MCF 10A (cell line): ENCODE measurements around the gene ANXA9. TPM values are rescaled to one million over a fixed set of nuclear protein-coding genes. Genes with fewer than 3 reads are reported as not detected.

Source experiments
- BruUV-seq: library from RNA; stranded (reverse); fragments of 400-500 nt; replicated peaks from 2 replicates; lab custom pipeline; 2021; lab: Mats Ljungman, UMichigan
- CTCF ChIA-PET: fragments of 300-600 bp; sonication (Branson Sonifier 250); formaldehyde crosslinking; extraction: SDS; loops from one replicate; lab custom pipeline; 2021; ENCODE audit warnings: antibody characterized with exemption, inconsistent platforms; lab: Yijun Ruan, JAX
- POLR2A ChIA-PET: fragments of 300-600, 350-650 bp; sonication (Branson Sonifier 250); formaldehyde crosslinking; extraction: SDS; loops from one replicate; lab custom pipeline; 2020; ENCODE audit warnings: antibody characterized with exemption, inconsistent platforms; lab: Yijun Ruan, JAX
- DNase-seq: peaks from one replicate; pipeline ENCODE4 v3.0.0-alpha.2; 2018; ENCODE audit not compliant: unreplicated experiment
- H3K27ac Mint-ChIP-seq: one replicate; pipeline ENCODE4 v1.8.0; 2022; ENCODE audit warnings: mild to moderate bottlenecking, low read depth, mixed read lengths; ENCODE audit not compliant: unreplicated experiment
- H3K27me3 Mint-ChIP-seq: one replicate; pipeline ENCODE4 v1.8.0; 2022; ENCODE audit warnings: mixed read lengths; ENCODE audit not compliant: insufficient read depth, unreplicated experiment
- H3K36me3 Mint-ChIP-seq: one replicate; pipeline ENCODE4 v1.8.0; 2022; ENCODE audit warnings: mild to moderate bottlenecking, moderate library complexity, mixed read lengths; ENCODE audit not compliant: insufficient read depth, unreplicated experiment
- H3K4me1 Mint-ChIP-seq: one replicate; pipeline ENCODE4 v1.8.0; 2022; ENCODE audit warnings: mixed read lengths; ENCODE audit not compliant: insufficient read depth, unreplicated experiment
- H3K4me3 Mint-ChIP-seq: one replicate; pipeline ENCODE4 v1.8.0; 2022; ENCODE audit warnings: mild to moderate bottlenecking, moderate library complexity, mixed read lengths; ENCODE audit not compliant: unreplicated experiment
- H3K9me3 Mint-ChIP-seq: one replicate; pipeline ENCODE4 v1.8.0; 2022; ENCODE audit warnings: mixed read lengths; ENCODE audit not compliant: unreplicated experiment
- intact Hi-C: fragments of 100-400 bp; cut with micrococcal nuclease; formaldehyde crosslinking; loops from 2 replicates; pipeline ENCODE4 v1.14.1; 2022
- total RNA-seq: library from RNA; stranded (reverse); gene quantifications from 2 replicates; pipeline ENCODE4 v1.2.3, GENCODE V29; 2022
- TF ChIP-seq, protein P1 (sequence below): fragments of 200-600 bp; IDR thresholded peaks from one replicate; pipeline ENCODE4 v1.8.0; 2022; ENCODE audit warnings: antibody characterized with exemption, mild to moderate bottlenecking; ENCODE audit not compliant: unreplicated experiment

Gene ANXA9
- total RNA-seq, 1 experiment from 2014 or later = 0.37 TPM

DNA sequence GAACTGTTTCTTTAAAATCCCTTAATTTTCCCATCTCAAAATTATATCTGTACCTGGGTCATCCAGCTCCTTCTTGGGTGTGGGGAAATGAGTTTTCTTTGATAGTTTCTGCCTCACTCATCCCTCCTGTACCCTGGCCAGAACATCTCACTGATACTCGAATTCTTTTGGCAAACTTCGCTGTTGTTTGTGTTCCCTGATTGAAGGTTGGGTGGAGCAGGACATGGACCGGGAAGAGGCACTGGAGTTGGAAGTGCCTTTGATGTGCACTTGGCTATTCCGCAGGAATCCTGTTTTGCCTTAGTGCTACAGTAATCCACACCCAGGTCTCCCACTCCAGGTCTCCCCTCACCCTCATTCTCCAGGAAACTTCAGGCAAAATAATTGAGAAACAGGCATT, 13.4 kb downstream of the ANXA9 start:
- TF ChIP-seq, protein P1, sequence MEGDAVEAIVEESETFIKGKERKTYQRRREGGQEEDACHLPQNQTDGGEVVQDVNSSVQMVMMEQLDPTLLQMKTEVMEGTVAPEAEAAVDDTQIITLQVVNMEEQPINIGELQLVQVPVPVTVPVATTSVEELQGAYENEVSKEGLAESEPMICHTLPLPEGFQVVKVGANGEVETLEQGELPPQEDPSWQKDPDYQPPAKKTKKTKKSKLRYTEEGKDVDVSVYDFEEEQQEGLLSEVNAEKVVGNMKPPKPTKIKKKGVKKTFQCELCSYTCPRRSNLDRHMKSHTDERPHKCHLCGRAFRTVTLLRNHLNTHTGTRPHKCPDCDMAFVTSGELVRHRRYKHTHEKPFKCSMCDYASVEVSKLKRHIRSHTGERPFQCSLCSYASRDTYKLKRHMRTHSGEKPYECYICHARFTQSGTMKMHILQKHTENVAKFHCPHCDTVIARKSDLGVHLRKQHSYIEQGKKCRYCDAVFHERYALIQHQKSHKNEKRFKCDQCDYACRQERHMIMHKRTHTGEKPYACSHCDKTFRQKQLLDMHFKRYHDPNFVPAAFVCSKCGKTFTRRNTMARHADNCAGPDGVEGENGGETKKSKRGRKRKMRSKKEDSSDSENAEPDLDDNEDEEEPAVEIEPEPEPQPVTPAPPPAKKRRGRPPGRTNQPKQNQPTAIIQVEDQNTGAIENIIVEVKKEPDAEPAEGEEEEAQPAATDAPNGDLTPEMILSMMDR = no peak
- H3K27ac Mint-ChIP-seq = no peak overlapping the region
- BruUV-seq = no TSS peak
- peaks cover 17% of the 10 kb centered on the region for H3K36me3 Mint-ChIP-seq
- ChIA-PET POLR2A (interaction anchor here (0.6 to 6.2 kb wide), 9 partner anchors 10 to 675 kb away, joined by 3 to 61 read pairs (median 5); partner anchors contain the start of genes ANXA9, CERS2 and MINDY1), CTCF (interaction anchor here (0.6 to 12.4 kb wide), 38 partner anchors 8 to 750 kb away, joined by 3 to 302 read pairs (median 5); partner anchors contain the start of genes ANXA9, CERS2, MINDY1 and TARS2)
- intact Hi-C loops = loop anchor here (5.0 kb wide), 1 partner anchor 373 kb away; no protein-coding TSS in a partner anchor
- no peak overlapping the region for H3K4me3 Mint-ChIP-seq
- DNase-seq = no peak
- H3K4me1 Mint-ChIP-seq = peaks cover 5% of the 10 kb centered on the region
- no peaks in the 10 kb centered on the region for H3K27me3 Mint-ChIP-seq
- no peaks in the 10 kb centered on the region for H3K9me3 Mint-ChIP-seq

DNA sequence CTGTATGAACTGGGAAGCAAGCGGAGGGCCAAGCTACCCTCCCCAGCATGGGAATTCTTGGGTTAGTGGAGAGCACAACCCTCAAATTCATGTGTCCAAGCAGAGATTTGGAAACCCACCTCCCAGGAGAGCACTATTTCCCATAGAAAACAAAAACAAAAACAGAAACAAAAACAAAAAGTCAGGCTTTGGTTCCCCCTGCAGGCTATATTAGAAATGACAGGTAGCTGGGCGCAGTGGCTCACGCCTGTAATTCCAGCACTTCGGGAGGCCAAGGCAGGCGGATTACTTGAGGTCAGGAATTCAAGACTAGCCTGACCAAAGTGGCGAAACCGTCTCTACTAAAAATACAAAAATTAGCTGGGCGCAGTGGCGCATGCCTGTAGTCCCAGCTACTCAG, 13.8 kb downstream of the ANXA9 start:
- H3K4me1 Mint-ChIP-seq = peaks cover 5% of the 10 kb centered on the region
- H3K9me3 Mint-ChIP-seq = no peaks in the 10 kb centered on the region
- intact Hi-C loops = loop anchor here (1.0 to 5.0 kb wide), 2 partner anchors 374 to 740 kb away; no protein-coding TSS in a partner anchor
- H3K27me3 Mint-ChIP-seq = no peaks in the 10 kb centered on the region
- no peak overlapping the region for H3K27ac Mint-ChIP-seq
- H3K36me3 Mint-ChIP-seq = peaks cover 17% of the 10 kb centered on the region
- peak; percentile 56 for DNase-seq
- BruUV-seq = no TSS peak
- ChIA-PET CTCF (interaction anchor here (0.6 to 12.4 kb wide), 41 partner anchors 10 to 750 kb away, joined by 3 to 302 read pairs (median 4); partner anchors contain the start of genes ANXA9, CERS2, GOLPH3L and MCL1), POLR2A (interaction anchor here (0.6 to 6.2 kb wide), 9 partner anchors 10 to 676 kb away, joined by 3 to 61 read pairs (median 5); partner anchors contain the start of genes ANXA9, CERS2 and MINDY1)
- TF ChIP-seq, protein P1 = peak; percentile 96
- H3K4me3 Mint-ChIP-seq = no peak overlapping the region

DNA sequence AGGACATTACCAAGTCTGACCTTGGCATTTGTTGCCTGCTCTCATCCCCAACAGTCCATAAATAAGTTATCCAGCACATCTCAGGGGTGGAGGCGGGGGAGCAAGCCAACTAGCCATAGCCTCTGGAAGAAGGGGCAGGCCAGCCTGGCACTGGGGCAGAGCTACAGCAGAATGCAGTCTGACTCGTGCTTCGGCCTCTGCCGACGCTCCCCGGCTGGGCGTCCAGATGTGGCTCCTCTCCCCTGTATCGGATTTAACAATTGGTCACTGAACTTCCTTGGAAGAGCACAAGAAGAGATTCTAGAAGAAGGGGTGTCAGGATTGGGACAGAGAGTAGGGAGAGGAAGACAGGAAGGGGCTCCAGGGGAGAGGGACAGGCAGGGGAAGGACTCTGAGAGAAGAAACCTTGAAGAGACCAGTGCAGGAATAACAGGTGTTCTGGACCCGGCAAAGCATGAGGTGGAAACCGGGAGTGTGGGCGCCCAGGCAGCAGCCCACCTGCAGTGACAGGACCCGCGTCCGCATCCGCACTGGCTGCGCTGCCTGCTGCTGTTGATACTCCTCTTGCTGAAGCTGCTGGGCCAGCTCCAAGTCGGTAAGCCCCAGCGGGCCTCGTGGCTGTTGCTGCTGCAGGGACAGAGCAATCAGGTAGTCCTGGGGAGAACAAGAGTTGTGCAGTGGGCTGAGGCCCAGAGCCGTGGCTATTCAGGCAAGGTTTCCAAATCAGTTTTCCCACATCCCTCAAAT, 15.2 kb downstream of the ANXA9 start:
- Mint-ChIP-seq H3K36me3 (peaks cover 23% of the 10 kb centered on the region), H3K27me3 (no peaks in the 10 kb centered on the region), H3K27ac (no peak overlapping the region), H3K9me3 (no peaks in the 10 kb centered on the region), H3K4me3 (no peak overlapping the region), H3K4me1 (peaks cover 5% of the 10 kb centered on the region)
- ChIA-PET POLR2A (interaction anchor here (0.5 to 6.2 kb wide), 8 partner anchors 8 to 633 kb away, joined by 3 to 61 read pairs (median 3); partner anchors contain the start of genes ANXA9, MINDY1 and RPRD2), CTCF (interaction anchor here (0.5 to 12.4 kb wide), 15 partner anchors 8 to 608 kb away, joined by 3 to 302 read pairs (median 6); partner anchors contain the start of genes ANXA9, CERS2 and MINDY1)
- intact Hi-C loops = loop anchor here (5.0 kb wide), 1 partner anchor 375 kb away; no protein-coding TSS in a partner anchor
- no TSS peak for BruUV-seq
- no peak for DNase-seq
- TF ChIP-seq, protein P1 = no peak

DNA sequence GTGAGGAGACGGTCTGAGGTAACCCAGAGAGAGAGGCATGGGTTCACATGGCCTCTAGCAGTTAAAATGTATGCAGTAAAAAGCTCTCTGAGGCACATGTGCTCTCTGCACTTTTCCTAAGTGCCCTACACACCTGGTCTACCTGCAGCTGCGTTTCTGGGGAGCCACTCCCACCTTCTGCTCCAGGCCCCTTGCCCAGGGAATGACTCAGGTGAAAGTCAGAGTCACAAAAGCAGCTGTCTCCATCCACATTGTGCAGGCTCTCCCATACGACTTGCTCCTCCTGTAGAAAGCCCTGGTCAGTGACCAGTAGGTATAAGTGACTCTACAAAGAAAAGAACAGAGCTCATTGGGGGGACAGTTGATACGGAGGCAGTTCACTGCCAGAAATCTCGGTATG, 15.9 kb downstream of the ANXA9 start:
- no peaks in the 10 kb centered on the region for H3K9me3 Mint-ChIP-seq
- H3K36me3 Mint-ChIP-seq = peaks cover 23% of the 10 kb centered on the region
- no peak overlapping the region for H3K27ac Mint-ChIP-seq
- BruUV-seq = no TSS peak
- TF ChIP-seq, protein P1 = no peak
- POLR2A ChIA-PET = interaction anchor here (0.8 to 6.2 kb wide), 5 partner anchors 8 to 634 kb away, joined by 3 to 61 read pairs (median 3); partner anchors contain the start of genes MINDY1, RPRD2 and VPS72
- peaks cover 9% of the 10 kb centered on the region for H3K4me1 Mint-ChIP-seq
- intact Hi-C loops = loop anchor here (5.0 kb wide), 1 partner anchor 376 kb away; no protein-coding TSS in a partner anchor
- H3K4me3 Mint-ChIP-seq = no peak overlapping the region
- no peaks in the 10 kb centered on the region for H3K27me3 Mint-ChIP-seq
- CTCF ChIA-PET = interaction anchor here (0.5 to 12.4 kb wide), 7 partner anchors 8 to 311 kb away, joined by 3 to 302 read pairs (median 4); partner anchors contain the start of genes ANXA9, CERS2 and MINDY1
- DNase-seq = no peak
